Left ventricle myocardium inferior (tissue), 1 donor: ENCODE measurements around the gene TANC1. TPM values are rescaled to one million over a fixed set of nuclear protein-coding genes. Genes with fewer than 3 reads are reported as not detected.

Experiments used
- DNase-seq: peaks from one replicate; pipeline ENCODE4 v3.0.0-alpha.2; 2020
- H3K27ac ChIP-seq: fragments of 200-600 bp; replicated peaks from 2 replicates; pipeline ENCODE4 v1.8.0; 2021
- H3K27me3 ChIP-seq: fragments of 200-600 bp; 2 replicates; pipeline ENCODE4 v1.8.0; 2021; ENCODE audit warnings: low read depth
- H3K36me3 ChIP-seq: fragments of 200-600 bp; 2 replicates; pipeline ENCODE4 v1.8.0; 2021
- H3K4me1 ChIP-seq: fragments of 200-600 bp; 2 replicates; pipeline ENCODE4 v1.8.0; 2021
- H3K4me3 ChIP-seq: fragments of 200-600 bp; 2 replicates; pipeline ENCODE4 v1.8.0; 2021; ENCODE audit warnings: mild to moderate bottlenecking, moderate library complexity
- H3K9me3 ChIP-seq: fragments of 200-600 bp; replicated peaks from 2 replicates; pipeline ENCODE4 v1.8.0; 2021
- intact Hi-C: fragments of 100-400 bp; cut with micrococcal nuclease; formaldehyde crosslinking; loops from one replicate; pipeline ENCODE4 v1.11.0; 2022
- long read RNA-seq: library from polyadenylated mRNA; unstranded; transcript quantifications from one replicate; pipeline ENCODE4 v2.0.0, GENCODE V29; 2021
- total RNA-seq: library from RNA; stranded (reverse); fragmentation: NEBNext Ultra II Directional; extraction: Animal tissue kit (Norgen Biotek cat#: 25700); gene quantifications from one replicate; pipeline ENCODE4 v1.2.1, GENCODE V29; 2021
- TF ChIP-seq, protein P1 (sequence below): fragments of 200-600 bp; IDR thresholded peaks from 2 replicates; pipeline ENCODE4 v1.8.0; 2021; ENCODE audit warnings: antibody characterized with exemption, mild to moderate bottlenecking, borderline replicate concordance
- donor health status: DM: no; HTN: yes; CAD: no; lungs with severe emphysema.

Gene TANC1
- total RNA-seq, result 59.7 TPM
- long read RNA-seq, full-length matches to known transcripts, result 16 of 191 reads
- long read RNA-seq, partial matches to known transcripts, result 67 of 191 reads
- long read RNA-seq, other reads (novel, unspliced or antisense), result 108 of 191 reads

- Histone ChIP-seq H3K27ac (peak within 1 kb of the TSS; percentile 97), H3K9me3 (no peaks in the 10 kb centered on the region), H3K36me3 (no peaks in the 10 kb centered on the region), H3K4me3 (peak within 1 kb of the TSS; percentile 78), H3K4me1 (peaks cover 84% of the 10 kb centered on the region), H3K27me3 (no peaks in the 10 kb centered on the region)
- TF ChIP-seq, protein P1, sequence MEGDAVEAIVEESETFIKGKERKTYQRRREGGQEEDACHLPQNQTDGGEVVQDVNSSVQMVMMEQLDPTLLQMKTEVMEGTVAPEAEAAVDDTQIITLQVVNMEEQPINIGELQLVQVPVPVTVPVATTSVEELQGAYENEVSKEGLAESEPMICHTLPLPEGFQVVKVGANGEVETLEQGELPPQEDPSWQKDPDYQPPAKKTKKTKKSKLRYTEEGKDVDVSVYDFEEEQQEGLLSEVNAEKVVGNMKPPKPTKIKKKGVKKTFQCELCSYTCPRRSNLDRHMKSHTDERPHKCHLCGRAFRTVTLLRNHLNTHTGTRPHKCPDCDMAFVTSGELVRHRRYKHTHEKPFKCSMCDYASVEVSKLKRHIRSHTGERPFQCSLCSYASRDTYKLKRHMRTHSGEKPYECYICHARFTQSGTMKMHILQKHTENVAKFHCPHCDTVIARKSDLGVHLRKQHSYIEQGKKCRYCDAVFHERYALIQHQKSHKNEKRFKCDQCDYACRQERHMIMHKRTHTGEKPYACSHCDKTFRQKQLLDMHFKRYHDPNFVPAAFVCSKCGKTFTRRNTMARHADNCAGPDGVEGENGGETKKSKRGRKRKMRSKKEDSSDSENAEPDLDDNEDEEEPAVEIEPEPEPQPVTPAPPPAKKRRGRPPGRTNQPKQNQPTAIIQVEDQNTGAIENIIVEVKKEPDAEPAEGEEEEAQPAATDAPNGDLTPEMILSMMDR, result no peak
- intact Hi-C loops, result no loop called here
- peak; percentile 95 for DNase-seq
Measured at GRCh38 chr2:158968396-158969161, at the start of gene TANC1. Gene TANC1, plus strand, starts transcription at chr2:158968640. Its CDS starts 97,271 bp downstream, at chr2:159065911.

- Histone ChIP-seq H3K9me3 (no peaks in the 10 kb centered on the region), H3K27ac (no peak overlapping the region), H3K4me1 (no peaks in the 10 kb centered on the region), H3K36me3 (no peaks in the 10 kb centered on the region), H3K4me3 (no peak overlapping the region), H3K27me3 (no peaks in the 10 kb centered on the region)
- intact Hi-C loops, result no loop called here
- DNase-seq, result peak; percentile 36
- TF ChIP-seq, protein P1, result peak; percentile 32
Measured at GRCh38 chr2:158921599-158922408, 46.6 kb upstream of the TANC1 start.

- H3K9me3 ChIP-seq, result no peaks in the 10 kb centered on the region
- intact Hi-C loops, result no loop called here
- H3K4me3 ChIP-seq, result no peak overlapping the region
- no peak overlapping the region for H3K27ac ChIP-seq
- no peak for DNase-seq
- no peaks in the 10 kb centered on the region for H3K27me3 ChIP-seq
- no peaks in the 10 kb centered on the region for H3K36me3 ChIP-seq
- TF ChIP-seq, protein P1, result no peak
- no peaks in the 10 kb centered on the region for H3K4me1 ChIP-seq
Measured at GRCh38 chr2:158922601-158923000, 45.8 kb upstream of the TANC1 start.

- intact Hi-C loops, result no loop called here
- TF ChIP-seq, protein P1, result no peak
- Histone ChIP-seq H3K27ac (no peak overlapping the region), H3K4me1 (no peaks in the 10 kb centered on the region), H3K27me3 (no peaks in the 10 kb centered on the region), H3K4me3 (no peak overlapping the region), H3K9me3 (peaks cover 3% of the 10 kb centered on the region), H3K36me3 (no peaks in the 10 kb centered on the region)
- no peak for DNase-seq
Measured at GRCh38 chr2:158923180-158923594, 45.3 kb upstream of the TANC1 start.

- DNase-seq, result no peak
- no peaks in the 10 kb centered on the region for H3K27me3 ChIP-seq
Measured at GRCh38 chr2:158923641-158924040, 44.8 kb upstream of the TANC1 start.

More at GRCh38 chr2:158923641-158924040, 44.8 kb upstream of the TANC1 start:
- no peaks in the 10 kb centered on the region for H3K4me1 ChIP-seq
- no peaks in the 10 kb centered on the region for H3K36me3 ChIP-seq
- TF ChIP-seq, protein P1, result no peak
- intact Hi-C loops, result no loop called here
- H3K4me3 ChIP-seq, result no peak overlapping the region
- no peak overlapping the region for H3K27ac ChIP-seq
- peaks cover 8% of the 10 kb centered on the region for H3K9me3 ChIP-seq
